GM18858 (cell line): ENCODE measurements around the gene KRT32.

Experiments
- ATAC-seq: cut with Tn5 transposase; IDR thresholded peaks from one replicate; pipeline ENCODE4 v1.9.1; 2021; ENCODE audit not compliant: unreplicated experiment

The KRT32 gene

DNA sequence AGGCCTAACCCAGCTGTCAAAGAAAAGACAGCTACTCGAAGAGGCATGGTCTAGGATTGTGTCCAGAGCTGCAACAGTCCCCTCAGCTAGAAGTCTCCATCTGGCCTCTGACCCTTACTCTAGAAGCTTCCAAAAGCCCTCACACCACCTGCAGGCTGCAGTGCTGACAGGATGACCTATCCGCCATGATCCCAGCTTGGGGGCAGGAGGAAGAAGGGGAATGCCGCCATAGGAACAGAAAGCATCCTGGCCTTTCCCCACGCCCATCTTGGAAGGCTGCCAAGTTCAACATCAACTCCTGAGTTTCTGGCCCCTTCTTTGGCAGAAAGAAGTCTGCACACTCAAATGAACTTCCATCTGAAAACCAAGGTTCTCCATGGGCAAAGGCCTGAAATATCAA lies 25.6 kb upstream of the KRT32 start:
- no peak for ATAC-seq

DNA sequence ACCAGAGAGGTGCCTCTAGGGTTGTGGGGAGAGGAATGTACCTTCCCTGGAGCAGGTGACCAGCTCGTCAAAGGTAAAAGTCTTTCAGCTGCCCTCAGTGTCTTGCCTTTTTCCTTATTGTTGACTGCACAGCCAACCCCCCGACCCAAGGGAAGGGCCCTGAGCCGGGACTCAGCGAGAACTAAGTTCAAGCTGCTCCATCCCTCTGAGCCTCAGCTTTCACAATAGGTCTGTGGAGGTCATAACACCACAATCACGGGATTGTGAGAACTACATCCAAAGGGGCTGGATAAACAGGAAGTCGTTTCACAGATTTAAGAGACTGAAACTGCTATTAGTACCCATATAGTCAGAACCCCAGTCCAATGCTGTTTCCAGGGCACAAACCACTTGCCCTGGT lies 25.2 kb upstream of the KRT32 start:
- ATAC-seq: no peak

DNA sequence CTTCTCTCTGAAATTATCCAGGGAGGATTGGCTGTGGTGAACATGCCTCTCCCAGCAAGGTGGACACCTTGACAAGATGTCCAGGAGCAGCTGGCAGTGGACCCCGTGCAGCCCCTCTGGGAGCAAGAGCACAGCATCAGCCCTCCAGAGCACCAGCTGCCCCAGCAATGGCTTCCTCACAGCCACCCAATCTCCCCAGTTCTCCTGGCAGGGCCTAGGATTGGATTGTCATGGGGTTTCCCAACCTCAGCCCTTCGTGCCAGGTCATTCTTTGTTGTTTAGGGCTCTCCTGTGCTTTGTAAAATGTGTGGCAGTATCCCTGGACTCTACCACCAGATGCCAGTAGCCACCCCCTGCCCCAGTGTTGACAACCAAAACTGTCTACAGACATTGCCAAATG lies 24.3 kb upstream of the KRT32 start:
- ATAC-seq: no peak

DNA sequence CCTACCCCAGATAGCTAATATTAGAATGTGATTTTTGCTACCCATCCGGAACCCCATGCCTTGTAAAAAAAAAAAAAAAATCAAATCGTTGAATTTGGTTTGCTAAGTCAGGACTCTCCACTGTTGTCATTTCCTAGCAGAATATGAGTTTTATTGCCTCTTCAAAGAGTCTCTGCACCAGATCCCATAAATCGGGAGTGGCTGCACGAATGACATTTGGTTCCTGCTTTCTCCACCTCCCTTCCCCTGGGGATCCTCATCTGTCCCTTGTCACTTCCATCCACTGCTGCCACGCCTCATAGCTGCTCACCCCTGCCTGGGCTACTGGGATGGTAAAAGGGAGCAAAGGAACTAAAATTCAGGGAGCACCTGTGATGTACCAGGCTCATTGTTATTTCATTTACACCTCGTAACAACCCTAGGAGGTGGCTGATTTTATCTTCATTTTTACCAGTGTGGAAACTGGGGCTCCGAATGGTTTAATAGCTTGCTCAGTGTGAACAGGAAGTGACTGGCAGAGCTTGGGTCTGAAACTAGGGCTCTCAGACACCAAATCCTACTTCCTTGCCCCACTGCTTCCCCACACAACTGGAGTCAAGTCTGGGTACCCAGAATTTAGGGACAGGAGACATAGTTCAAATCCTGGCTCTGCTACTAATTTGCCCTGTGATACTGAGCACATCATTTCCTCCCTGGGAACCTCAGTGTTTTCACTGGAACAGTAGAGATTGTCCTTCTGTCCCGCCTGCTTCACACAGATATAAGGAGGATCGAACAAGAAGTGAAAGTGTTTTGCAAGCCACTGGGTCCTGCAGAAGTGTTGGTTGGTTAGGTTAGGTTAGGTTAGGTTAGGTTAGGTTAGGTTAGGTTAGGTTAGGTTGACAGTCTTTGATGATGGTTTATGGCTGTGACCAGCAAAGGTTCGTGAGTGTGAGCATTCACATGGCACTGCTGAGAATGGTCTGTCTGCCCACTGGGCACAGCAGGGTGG lies 23.1 kb upstream of the KRT32 start:
- no peak for ATAC-seq

DNA sequence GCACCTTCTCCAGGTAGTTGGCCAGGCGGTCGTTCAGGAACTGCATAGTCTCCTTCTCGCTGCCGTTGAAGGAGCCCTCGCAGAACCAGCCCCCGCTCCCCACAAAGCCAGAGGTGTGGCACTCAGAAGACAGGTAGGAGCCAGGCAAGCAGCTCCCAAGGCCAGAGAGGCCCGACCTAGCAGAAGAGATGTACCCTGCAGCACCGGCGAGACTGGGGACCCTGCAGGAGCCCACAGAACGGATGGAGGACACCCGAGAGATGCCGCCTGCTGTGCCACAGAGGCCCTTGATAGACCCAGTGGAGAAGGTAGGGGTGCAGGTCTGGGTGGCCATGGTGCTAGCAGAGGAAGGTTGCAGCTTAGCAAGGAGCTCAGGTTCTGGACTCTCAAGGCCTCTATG lies 22.3 kb upstream of the KRT32 start, which contains the start of gene KRT36:
Gene KRT36, minus strand, starts transcription at position 380 of the 400 bp plus-strand sequence. Its CDS starts 46 bp downstream, at position 334.
- no peak for ATAC-seq

- ATAC-seq: no peak
These were observed 19.8 kb upstream of the KRT32 start for GRCh38 chr17:41486809-41487530.

DNA sequence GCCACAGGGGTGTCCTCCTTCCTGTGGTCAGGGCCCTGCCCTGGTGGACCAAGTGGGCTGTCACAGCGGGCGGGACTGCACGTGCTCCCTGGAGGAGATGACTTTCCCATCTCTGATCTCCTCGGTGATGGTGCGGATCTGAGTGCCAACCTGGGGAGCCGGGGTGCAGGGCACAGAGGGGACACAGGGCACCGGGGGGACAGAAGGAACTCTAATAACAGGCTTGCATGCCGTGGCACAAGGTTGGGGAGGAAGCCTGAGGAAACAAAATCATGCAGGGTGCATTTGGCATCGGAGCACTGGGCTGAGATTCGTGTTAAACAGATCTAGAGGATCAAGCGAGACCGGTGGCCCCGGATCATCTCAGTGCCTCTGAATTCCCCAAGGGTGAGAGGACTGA lies 19.1 kb upstream of the KRT32 start:
- no peak for ATAC-seq

DNA sequence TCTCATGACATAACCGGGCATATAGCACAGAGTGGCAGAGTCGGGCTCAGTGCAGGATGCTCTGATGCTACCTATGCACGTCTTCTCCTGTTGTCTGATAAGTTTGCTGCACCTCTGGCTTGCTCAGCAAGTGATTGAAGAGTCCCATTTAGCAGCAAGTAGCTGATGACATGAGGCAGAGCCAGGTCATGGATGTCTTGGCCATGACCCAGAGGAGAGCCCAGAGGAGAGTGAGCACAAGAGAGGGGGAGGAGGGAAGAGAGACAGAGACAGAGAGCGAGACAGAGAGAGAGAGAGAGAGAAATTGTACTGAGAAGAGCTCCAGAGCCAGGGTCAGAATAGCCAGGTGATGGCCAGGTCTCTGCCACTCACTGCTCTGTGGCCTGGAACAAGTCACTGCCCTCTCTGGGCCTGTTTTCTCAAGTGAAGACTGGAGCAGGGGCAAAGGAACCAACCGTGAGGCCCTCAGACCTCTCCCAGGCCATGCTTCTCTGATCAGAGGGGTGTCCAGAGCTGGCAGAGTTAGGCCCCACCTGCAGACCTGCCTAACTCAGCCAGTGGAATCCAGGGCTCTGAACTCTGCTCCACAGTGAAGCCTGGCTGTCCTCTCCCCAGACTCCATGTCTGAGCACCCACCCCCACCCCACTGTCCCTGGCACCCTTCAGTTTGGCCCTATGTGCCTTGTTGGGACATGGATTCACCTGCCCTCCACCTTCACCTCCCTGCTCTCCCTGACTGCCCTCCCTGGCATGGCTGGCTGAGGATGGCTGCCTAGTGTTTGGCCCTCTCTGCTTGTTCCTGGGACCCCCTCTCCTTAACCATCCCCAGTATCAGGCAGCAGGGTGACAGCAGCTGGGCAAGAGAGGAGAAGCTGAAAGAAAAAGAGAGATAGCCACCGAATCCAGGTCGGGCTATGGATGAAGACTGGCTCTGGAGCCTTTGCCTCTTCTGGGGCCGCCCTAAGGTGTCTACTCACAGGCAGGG lies 18.0 kb upstream of the KRT32 start:
- no peak for ATAC-seq

DNA sequence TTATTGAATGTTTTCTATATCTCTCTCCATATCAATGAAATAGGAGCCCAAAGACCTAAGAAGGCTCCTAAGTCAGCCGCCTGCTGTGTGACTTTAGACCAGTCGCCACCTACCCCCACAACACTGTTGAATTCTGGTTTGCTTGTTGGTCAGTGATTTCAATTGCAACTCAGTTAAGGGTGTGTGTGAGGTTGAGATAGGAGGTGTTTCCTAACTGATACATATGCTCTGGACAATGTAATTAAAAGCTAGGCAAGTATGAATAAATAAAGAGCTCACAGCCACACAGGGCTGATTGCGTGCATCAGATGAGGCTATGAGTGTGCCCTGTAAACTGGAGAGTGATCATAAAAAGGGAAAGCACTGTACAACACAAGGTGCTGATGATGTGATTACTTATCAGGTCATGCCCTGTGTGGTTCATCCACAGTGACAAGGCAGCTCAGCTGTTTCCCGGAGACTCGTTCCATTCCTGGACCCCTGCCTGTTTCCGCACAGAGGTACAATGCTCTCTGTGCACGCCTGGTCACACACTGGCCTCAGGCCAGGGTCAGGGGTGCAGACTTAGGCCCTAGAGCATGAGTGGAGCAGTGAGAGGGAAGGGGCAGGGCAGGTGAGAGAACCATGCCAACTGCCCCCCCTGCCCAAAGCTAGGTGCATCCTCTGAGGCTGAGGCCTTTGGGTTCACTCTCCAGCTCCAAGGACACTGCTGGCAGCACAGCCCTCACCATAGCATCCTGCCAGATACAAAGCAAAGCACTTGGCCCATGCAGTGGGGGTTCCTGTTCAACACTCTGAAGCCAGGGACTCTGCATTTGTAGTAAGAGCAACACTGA lies 17.0 kb upstream of the KRT32 start:
- no peak for ATAC-seq

DNA sequence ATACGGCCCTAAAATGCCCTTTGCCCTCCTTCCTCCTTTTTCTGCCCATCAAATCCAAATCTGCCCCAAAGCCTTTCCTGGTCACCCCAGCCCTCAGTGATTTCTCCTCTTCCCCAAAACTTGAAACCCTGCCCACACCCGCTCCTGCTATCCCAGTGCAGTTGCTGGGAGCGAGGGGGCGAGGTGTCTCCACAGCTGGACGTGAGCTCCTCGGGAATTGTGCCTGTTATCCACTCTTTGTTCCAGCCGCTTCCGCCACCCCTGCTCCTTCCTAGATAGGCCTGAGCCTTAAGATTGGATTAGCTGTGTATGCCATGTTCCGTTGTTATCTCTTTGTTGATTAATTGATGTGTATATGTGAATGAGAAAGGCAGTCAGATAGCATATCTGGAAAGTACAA lies 16.3 kb upstream of the KRT32 start:
- no peak for ATAC-seq

- no peak for ATAC-seq
These were observed 13.8 kb upstream of the KRT32 start, which contains the start of gene KRT35 for GRCh38 chr17:41481036-41481435. TSS of gene KRT35 (minus strand) at chr17:41481151. CDS start at chr17:41481097, 54 bp downstream.

DNA sequence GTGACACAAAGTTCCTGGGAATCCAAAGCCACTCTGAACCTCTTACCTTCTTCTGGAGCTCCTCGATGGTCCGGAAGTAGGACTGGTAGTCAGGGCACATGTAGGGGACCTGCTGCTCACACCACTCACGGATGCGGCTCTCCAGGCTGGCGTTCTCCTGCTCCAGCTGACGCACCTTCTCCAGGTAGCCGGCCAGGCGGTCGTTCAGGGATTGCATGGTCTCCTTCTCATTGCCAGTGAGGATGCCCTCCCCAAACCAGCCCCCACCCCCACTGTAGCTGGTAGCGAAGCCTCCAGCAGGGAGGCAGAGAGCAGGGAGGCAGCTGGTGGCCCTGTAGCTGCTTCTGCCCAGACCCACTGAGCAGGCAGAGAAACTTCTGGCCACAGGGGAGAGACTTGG lies 13.4 kb upstream of the KRT32 start:
- ATAC-seq: no peak

- no peak for ATAC-seq
These were observed 12.9 kb upstream of the KRT32 start for GRCh38 chr17:41480136-41480535.

GRCh38 chr17:41478237-41478636 lies 11.1 kb upstream of the KRT32 start:
- no peak for ATAC-seq

DNA sequence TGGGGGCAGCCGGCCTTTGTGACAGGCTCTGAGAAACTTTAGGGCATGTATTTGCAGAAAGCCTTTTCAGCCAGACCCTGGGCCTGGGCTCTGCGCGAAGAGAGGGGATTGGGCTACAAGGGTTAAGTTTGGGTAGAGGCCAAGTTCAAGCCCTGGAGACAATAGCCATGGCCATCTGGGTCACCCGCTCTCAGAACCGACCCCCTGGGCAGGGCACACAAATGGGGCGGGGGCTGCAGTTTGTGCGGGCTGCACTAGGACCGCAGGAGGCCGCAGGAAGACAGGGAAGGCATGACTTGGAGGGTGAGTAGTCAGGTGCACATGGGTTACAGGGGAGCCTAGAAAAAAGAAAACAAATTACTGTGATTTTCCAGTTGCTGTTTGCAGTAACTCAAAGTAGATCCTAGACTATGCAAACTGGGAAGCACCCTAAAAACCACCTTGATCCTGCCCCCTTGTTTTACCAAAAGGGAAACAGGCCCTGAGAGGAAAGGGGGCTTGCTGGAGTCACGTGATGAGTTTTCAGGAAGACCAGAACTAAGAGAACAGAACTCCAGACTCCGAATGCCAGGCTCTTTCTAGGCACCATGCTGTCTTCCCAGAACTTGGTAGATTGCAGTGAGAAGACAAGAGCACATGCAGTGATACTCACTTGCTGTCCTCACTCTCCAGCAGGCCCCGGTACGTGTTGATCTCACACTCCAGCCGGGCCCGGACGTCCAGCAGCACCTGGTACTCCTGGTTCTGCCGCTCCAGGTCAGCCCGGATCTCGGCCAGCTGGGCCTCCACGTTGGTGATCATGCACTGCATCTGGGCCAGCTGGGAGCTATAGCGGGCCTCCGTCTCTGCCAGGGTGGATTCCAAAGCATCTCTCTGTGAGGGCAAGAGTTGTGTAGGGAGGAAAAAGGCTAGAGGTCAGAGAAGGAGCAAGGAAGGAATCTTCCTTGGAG lies 10.0 kb upstream of the KRT32 start:
- no peak for ATAC-seq

GRCh38 chr17:41475421-41475820 lies 8.2 kb upstream of the KRT32 start:
- ATAC-seq: no peak

- no peak for ATAC-seq
These were observed 7.7 kb upstream of the KRT32 start for GRCh38 chr17:41474863-41475262.

DNA sequence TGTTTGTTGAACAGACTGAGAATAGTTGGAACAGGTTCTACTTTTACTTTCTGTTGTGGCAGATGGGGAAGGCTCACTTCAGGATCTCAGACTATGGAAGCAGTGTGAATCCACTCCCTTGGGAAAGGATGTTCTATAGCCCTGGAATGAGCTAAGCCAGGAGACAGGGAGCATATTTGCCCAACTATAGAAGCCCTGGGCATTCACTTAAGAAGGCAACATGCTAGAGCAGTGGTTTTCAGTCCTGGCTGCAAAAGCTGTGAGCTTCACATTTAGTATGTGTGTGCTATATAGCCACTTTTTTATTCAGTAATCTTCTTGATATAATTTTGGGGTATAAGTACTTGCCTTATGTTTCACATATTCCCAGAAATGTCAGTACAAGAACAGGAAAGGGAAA lies 1.2 kb upstream of the KRT32 start:
- ATAC-seq: no peak

DNA sequence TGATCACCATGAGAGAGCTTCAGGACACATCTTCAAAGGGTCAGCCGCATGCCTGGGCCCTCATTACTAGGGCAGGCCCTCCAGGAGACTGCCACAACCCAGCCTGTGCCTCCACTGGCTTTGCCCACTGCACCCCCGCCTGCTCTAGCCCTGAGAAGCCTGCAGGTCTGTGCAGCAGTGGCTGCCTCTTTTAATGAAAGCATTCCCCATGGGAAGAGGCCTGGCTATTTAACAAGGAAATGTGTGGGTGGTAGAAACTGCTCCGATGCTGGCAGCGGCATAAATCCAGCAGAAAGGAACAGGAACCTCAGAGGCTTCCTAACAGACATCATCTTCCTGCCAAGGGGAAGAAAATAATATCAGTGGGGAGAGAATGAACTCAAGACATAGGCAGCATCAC lies 375 bp upstream of the KRT32 start:
- ATAC-seq: no peak
